Upper lobe of left lung (tissue), 6 donors: Measurements from ENCODE around the gene IL22. TPM values are rescaled to one million over a fixed set of nuclear protein-coding genes. Genes with fewer than 3 reads are reported as not detected.

Experiments
- ATAC-seq, 2 donors: fragments of 200-7000 bp; cut with Tn5 transposase; one replicate each; pipeline ENCODE4 v1.9.1; 2022; ENCODE audit warnings: mild to moderate bottlenecking in 2 of 2, moderate library complexity in 2 of 2; ENCODE audit not compliant: low FRiP score in 2 of 2
- DNase-seq, 2 donors: peaks; one replicate each; pipeline ENCODE4 v3.0.0-alpha.2; 2019 to 2020
- H3K27ac ChIP-seq, 4 donors: fragments of 200-600 bp; sonication (generic); one replicate each; pipeline ENCODE4 v1.5.1; 2016 to 2019
- H3K27me3 ChIP-seq, 4 donors: fragments of 200-600 bp; sonication (generic); one replicate each; pipeline ENCODE4 v1.5.1; 2017 to 2019
- H3K36me3 ChIP-seq, 4 donors: fragments of 200-600 bp; sonication (generic); one replicate each; pipeline ENCODE4 v1.5.1; 2016 to 2019
- H3K4me1 ChIP-seq, 4 donors: fragments of 200-600 bp; sonication (generic); one replicate each; pipeline ENCODE4 v1.5.1; 2018 to 2019
- H3K4me3 ChIP-seq, 4 donors: fragments of 200-600 bp; sonication (generic); one replicate each; pipeline ENCODE4 v1.5.1; 2017 to 2019; ENCODE audit warnings: mild to moderate bottlenecking in 2 of 4, moderate library complexity in 1 of 4
- H3K9me3 ChIP-seq, 4 donors: fragments of 200-600 bp; sonication (generic); one replicate each; pipeline ENCODE4 v1.5.1; 2018 to 2019
- EP300 ChIP-seq, 4 donors: sonication (generic); formaldehyde crosslinking; IDR thresholded peaks; one replicate each; pipeline ENCODE4 v1.5.1; 2017; ENCODE audit warnings: antibody characterized with exemption in 4 of 4, control low read depth in 2 of 4
- POLR2A ChIP-seq, 4 donors: fragments of 450-650 bp; IDR thresholded peaks; one replicate each; pipeline ENCODE4 v1.5.1; 2016 to 2017; ENCODE audit warnings: antibody characterized with exemption in 4 of 4, mild to moderate bottlenecking in 2 of 4
- POLR2AphosphoS5 ChIP-seq, 2 donors: sonication (generic); formaldehyde crosslinking; IDR thresholded peaks; one replicate each; pipeline ENCODE4 v1.5.1; 2017; ENCODE audit warnings: antibody characterized with exemption in 2 of 2
- WGBS, 2 donors: methylation state at CpG; one replicate each; pipeline ENCODE4 v1.1.5; 2017 to 2018; 5-methylcytosine and 5-hydroxymethylcytosine counted together
- total RNA-seq, 6 donors: library from RNA; depleted of rRNA in 4 of 6; stranded (reverse); fragments of >200 nt in 4 of 6; gene quantifications; one replicate each; pipeline versions ENCODE4 v1.1.0 to v1.2.1, GENCODE V29; 2016 to 2021
- TF ChIP-seq, protein P1 (sequence below), 6 experiments: fragments of 450-650 bp in 4 of 6; fragments of 200-600 bp in 2 of 6; sonication (generic) in 2 of 6; IDR thresholded peaks; one replicate each; pipeline ENCODE4 v1.5.1; 2016 to 2019; ENCODE audit warnings: antibody characterized with exemption in 6 of 6
- donor health status: DM: no; HTN: no; CAD: no; lungs with moderate emphysema.
- donor health status: DM: no; HTN: yes; CAD: no; lungs with severe emphysema.

IL22 gene
- total RNA-seq, 6 donors from 2014 or later: not detected

- no peaks in the 10 kb centered on the region for H3K36me3 ChIP-seq
- WGBS, 2 donors: 89% methylated on average over 6 of the region's 6 CpGs
- peaks cover 0 to 10% (median 5%) of the 10 kb centered on the region in 4 donors for H3K4me1 ChIP-seq
- ATAC-seq: no peak
- no peak overlapping the region for H3K4me3 ChIP-seq
- H3K27me3 ChIP-seq: no peaks in the 10 kb centered on the region
- TF ChIP-seq EP300 (IDR thresholded peaks at IDR 0.05): no peak
- TF ChIP-seq POLR2A (IDR thresholded peaks at IDR 0.05): no peak
- TF ChIP-seq, protein P1, sequence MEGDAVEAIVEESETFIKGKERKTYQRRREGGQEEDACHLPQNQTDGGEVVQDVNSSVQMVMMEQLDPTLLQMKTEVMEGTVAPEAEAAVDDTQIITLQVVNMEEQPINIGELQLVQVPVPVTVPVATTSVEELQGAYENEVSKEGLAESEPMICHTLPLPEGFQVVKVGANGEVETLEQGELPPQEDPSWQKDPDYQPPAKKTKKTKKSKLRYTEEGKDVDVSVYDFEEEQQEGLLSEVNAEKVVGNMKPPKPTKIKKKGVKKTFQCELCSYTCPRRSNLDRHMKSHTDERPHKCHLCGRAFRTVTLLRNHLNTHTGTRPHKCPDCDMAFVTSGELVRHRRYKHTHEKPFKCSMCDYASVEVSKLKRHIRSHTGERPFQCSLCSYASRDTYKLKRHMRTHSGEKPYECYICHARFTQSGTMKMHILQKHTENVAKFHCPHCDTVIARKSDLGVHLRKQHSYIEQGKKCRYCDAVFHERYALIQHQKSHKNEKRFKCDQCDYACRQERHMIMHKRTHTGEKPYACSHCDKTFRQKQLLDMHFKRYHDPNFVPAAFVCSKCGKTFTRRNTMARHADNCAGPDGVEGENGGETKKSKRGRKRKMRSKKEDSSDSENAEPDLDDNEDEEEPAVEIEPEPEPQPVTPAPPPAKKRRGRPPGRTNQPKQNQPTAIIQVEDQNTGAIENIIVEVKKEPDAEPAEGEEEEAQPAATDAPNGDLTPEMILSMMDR (IDR thresholded peaks at IDR 0.05): no peak
- TF ChIP-seq POLR2AphosphoS5 (IDR thresholded peaks at IDR 0.05): no peak
- H3K9me3 ChIP-seq: no peaks in the 10 kb centered on the region
- no peak for DNase-seq
- H3K27ac ChIP-seq: no peak overlapping the region
These were observed 14.0 kb downstream of the IL22 start for GRCh38 chr12:68239309-68239982.

DNA sequence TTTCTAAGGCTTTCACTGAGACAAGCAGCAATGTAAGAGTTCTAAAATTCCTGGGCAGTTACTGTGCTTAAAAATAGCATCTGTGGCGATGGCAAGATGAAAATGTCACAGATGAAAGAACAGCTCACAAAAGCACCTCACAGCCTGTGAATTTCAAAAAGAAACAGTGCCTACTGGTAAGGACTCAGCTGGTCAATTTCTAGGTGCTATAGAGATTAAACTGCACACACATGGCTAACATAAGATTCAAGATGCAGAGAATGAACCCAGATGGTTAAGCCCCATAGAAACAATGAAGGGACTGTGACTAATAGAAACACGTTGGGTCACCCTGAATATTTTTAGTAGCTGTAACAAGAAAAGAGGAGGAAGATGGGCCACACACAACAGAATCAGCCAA, 15.8 kb downstream of the IL22 start:
- H3K27ac ChIP-seq: no peak overlapping the region
- 61 to 62% methylated on average over 2 of the region's 2 CpGs for WGBS, 2 donors
- TF ChIP-seq POLR2A (IDR thresholded peaks at IDR 0.05): no peak
- no peak for TF ChIP-seq POLR2AphosphoS5 (IDR thresholded peaks at IDR 0.05)
- TF ChIP-seq, protein P1 (IDR thresholded peaks at IDR 0.05): no peak
- no peak for TF ChIP-seq EP300 (IDR thresholded peaks at IDR 0.05)
- no peaks in the 10 kb centered on the region for H3K9me3 ChIP-seq
- no peaks in the 10 kb centered on the region for H3K36me3 ChIP-seq
- ATAC-seq (no peak), DNase-seq (no peak)
- peaks cover 0 to 10% (median 5%) of the 10 kb centered on the region in 4 donors for H3K4me1 ChIP-seq
- no peak overlapping the region for H3K4me3 ChIP-seq
- H3K27me3 ChIP-seq: no peaks in the 10 kb centered on the region

DNA sequence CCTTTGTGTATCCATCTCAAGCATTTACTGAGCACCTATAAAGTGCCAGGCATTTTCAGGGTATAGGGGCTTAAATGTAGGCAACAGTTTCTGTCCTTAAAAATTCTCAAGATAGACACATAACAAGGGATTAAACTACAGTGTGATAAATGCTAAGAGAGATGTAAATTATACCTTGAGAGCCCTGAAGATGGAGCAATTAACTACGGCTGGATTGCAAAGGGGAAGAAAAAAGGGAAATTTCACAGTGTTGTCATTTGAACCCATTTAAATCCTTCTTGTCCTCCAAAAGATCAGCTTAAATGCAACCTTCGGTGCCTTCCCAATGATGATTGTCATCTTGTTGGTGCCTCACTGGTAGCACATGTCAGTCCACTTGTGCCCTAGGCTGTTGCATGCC, 16.3 kb downstream of the IL22 start:
- 78 to 79% methylated on average over 2 of the region's 2 CpGs for WGBS, 2 donors
- Histone ChIP-seq H3K4me3 (peak overlapping the region in 3 of 4 donors; percentile 27 to 45 (median 44)), H3K27me3 (no peaks in the 10 kb centered on the region)

GRCh38 chr12:68236421-68237059, 16.9 kb downstream of the IL22 start:
- Histone ChIP-seq H3K36me3 (no peaks in the 10 kb centered on the region), H3K4me3 (peak overlapping the region in 3 of 4 donors; percentile 27 to 45 (median 44)), H3K27me3 (no peaks in the 10 kb centered on the region), H3K9me3 (no peaks in the 10 kb centered on the region), H3K27ac (peak overlapping the region in 2 of 4 donors; percentile 5 to 55), H3K4me1 (peaks cover 0 to 10% (median 5%) of the 10 kb centered on the region in 4 donors)
- ATAC-seq: peak in 1 of 2 donors; percentile 49
- no peak for DNase-seq
- WGBS, 2 donors: 52 to 57% methylated on average over 8 of the region's 8 CpGs
- TF ChIP-seq EP300 (IDR thresholded peaks at IDR 0.05) (no peak), POLR2A (IDR thresholded peaks at IDR 0.05) (no peak), POLR2AphosphoS5 (IDR thresholded peaks at IDR 0.05) (no peak)
- TF ChIP-seq, protein P1 (IDR thresholded peaks at IDR 0.05): peak in 2 of 6 experiments; percentile 10 to 13

More for the DNA sequence above, 16.3 kb downstream of the IL22 start:
- Histone ChIP-seq H3K27ac (peak overlapping the region in 2 of 4 donors; percentile 5 to 55), H3K4me1 (peaks cover 0 to 10% (median 5%) of the 10 kb centered on the region in 4 donors), H3K9me3 (no peaks in the 10 kb centered on the region), H3K36me3 (no peaks in the 10 kb centered on the region)
- ATAC-seq (no peak), DNase-seq (no peak)
- TF ChIP-seq POLR2AphosphoS5 (IDR thresholded peaks at IDR 0.05) (no peak), POLR2A (IDR thresholded peaks at IDR 0.05) (no peak), EP300 (IDR thresholded peaks at IDR 0.05) (no peak)
- TF ChIP-seq, protein P1 (IDR thresholded peaks at IDR 0.05): no peak
